Fibroblast of lung (primary cell): ENCODE measurements around the gene KIAA1671. TPM values are rescaled to one million over a fixed set of nuclear protein-coding genes. Genes with fewer than 3 reads are reported as not detected.

Experiments used
- DNase-seq, 2 donors: peaks; one replicate each; pipeline versions ENCODE4 v3.0.0 to v3.0.0-alpha.2; 2010; ENCODE audit warnings: low read depth in 2 of 2
- H2AFZ ChIP-seq: 2 replicates; pipeline ENCODE4 v1.5.1; 2012; ENCODE audit warnings: low read length, control low read depth, inconsistent platforms
- H3K27ac ChIP-seq: 2 replicates; pipeline ENCODE4 v1.5.1; 2011; ENCODE audit warnings: low read length, control low read depth; ENCODE audit not compliant: insufficient read depth
- H3K27me3 ChIP-seq: 2 replicates; pipeline ENCODE4 v1.5.1; 2011; ENCODE audit warnings: mild to moderate bottlenecking, low read length; ENCODE audit not compliant: control insufficient read depth, insufficient read depth
- H3K36me3 ChIP-seq: 2 replicates; pipeline ENCODE4 v1.5.1; 2011; ENCODE audit warnings: low read length; ENCODE audit not compliant: control insufficient read depth, insufficient read depth
- H3K4me1 ChIP-seq: 2 replicates; pipeline ENCODE4 v1.5.1; 2011; ENCODE audit warnings: low read length; ENCODE audit not compliant: control insufficient read depth, insufficient read depth; ENCODE audit errors: extremely low read depth
- H3K4me2 ChIP-seq: 2 replicates; pipeline ENCODE4 v1.5.1; 2011; ENCODE audit warnings: low read length, control low read depth; ENCODE audit not compliant: insufficient read depth; ENCODE audit errors: extremely low read depth
- H3K4me3 ChIP-seq, 4 experiments: fragments of 200-600 bp in 1 of 4; sonication (generic) in 1 of 4; replicated peaks in 1 of 4; 2 replicates each; pipeline ENCODE4 v1.5.1; 2011 to 2016; ENCODE audit warnings: low read length in 4 of 4, low read depth in 3 of 4, mild to moderate bottlenecking in 3 of 4, control low read depth in 2 of 4, inconsistent platforms in 1 of 4, mixed read lengths in 1 of 4; ENCODE audit not compliant: insufficient read depth in 1 of 4; ENCODE audit errors: control extremely low read depth in 1 of 4
- H3K79me2 ChIP-seq: 2 replicates; pipeline ENCODE4 v1.5.1; 2012; ENCODE audit warnings: mild to moderate bottlenecking, low read length, inconsistent platforms; ENCODE audit not compliant: control insufficient read depth, insufficient read depth
- H3K9ac ChIP-seq: 2 replicates; pipeline ENCODE4 v1.5.1; 2011; ENCODE audit warnings: mild to moderate bottlenecking, low read length, control low read depth; ENCODE audit not compliant: insufficient read depth
- H3K9me3 ChIP-seq: 2 replicates; pipeline ENCODE4 v1.5.1; 2012; ENCODE audit warnings: low read depth, low read length; ENCODE audit not compliant: control insufficient read depth, insufficient read depth
- H4K20me1 ChIP-seq: 2 replicates; pipeline ENCODE4 v1.5.1; 2011; ENCODE audit warnings: low read length; ENCODE audit not compliant: control insufficient read depth, insufficient read depth; ENCODE audit errors: extremely low read depth
- CTCF ChIP-seq, 2 donors: IDR thresholded peaks in 1 of 2; conservative IDR thresholded peaks in 1 of 2; 1 replicate in 1 of 2; 2 replicates in 1 of 2; pipeline ENCODE4 v1.5.1; 2011 to 2012; ENCODE audit warnings: low read length in 2 of 2, control low read depth in 1 of 2, inconsistent platforms in 1 of 2, low read depth in 1 of 2, mild to moderate bottlenecking in 1 of 2
- EZH2 ChIP-seq: IDR thresholded peaks from 2 replicates; pipeline ENCODE4 v1.5.1; 2012; ENCODE audit warnings: low read length, control low read depth, mild to moderate bottlenecking; ENCODE audit errors: missing control alignments
- polyA plus RNA-seq, 2 donors: library from polyadenylated mRNA; depleted of rRNA in 1 of 2; stranded (reverse) in 1 of 2; unstranded in 1 of 2; fragments of >200 nt; gene quantifications; 2 replicates each; pipeline ENCODE4 v1.2.1, GENCODE V29; 2011 to 2012; ENCODE audit warnings: missing spikeins in 1 of 2
- total RNA-seq: library from RNA; depleted of rRNA; stranded (reverse); fragments of >200 nt; gene quantifications from 2 replicates; pipeline ENCODE4 v1.2.1, GENCODE V29; 2014

Gene KIAA1671
- total and polyA plus RNA-seq, 2 donors (not counting 1 experiment from before 2014, with no cell fraction given) = 0.34 to 1.3 TPM

GRCh38 chr22:25199731-25200520 lies 247.4 kb downstream of the KIAA1671 start, which contains the start of gene CRYBB3:
Gene CRYBB3, plus strand, starts transcription at chr22:25199858. Its CDS starts 1,539 bp downstream, at chr22:25201397.
- Histone ChIP-seq H3K27ac (no peak within 1 kb of the TSS), H3K27me3 (no peaks in the 10 kb centered on the region), H3K4me2 (no peak within 1 kb of the TSS), H3K4me1 (no peaks in the 10 kb centered on the region), H3K9ac (no peak within 1 kb of the TSS), H2AFZ (no peak within 1 kb of the TSS), H3K79me2 (no peaks in the 10 kb centered on the region), H4K20me1 (no peaks in the 10 kb centered on the region), H3K4me3 (no peak within 1 kb of the TSS), H3K9me3 (no peaks in the 10 kb centered on the region), H3K36me3 (no peaks in the 10 kb centered on the region)
- TF ChIP-seq CTCF (conservative IDR thresholded peaks at IDR 0.05 in 1 of 2, IDR thresholded peaks at IDR 0.05 in 1 of 2; ENCODE audit: low read depth in 1 of 2, low read length in 2 of 2) = no peak
- no peak for TF ChIP-seq EZH2
- no peak for DNase-seq

- Histone ChIP-seq H2AFZ (no peak overlapping the region), H3K4me3 (no peak overlapping the region), H3K36me3 (no peaks in the 10 kb centered on the region), H3K27me3 (no peaks in the 10 kb centered on the region), H3K79me2 (no peaks in the 10 kb centered on the region), H4K20me1 (no peaks in the 10 kb centered on the region), H3K9me3 (no peaks in the 10 kb centered on the region), H3K27ac (no peak overlapping the region), H3K4me1 (no peaks in the 10 kb centered on the region), H3K9ac (no peak overlapping the region), H3K4me2 (no peak overlapping the region)
- TF ChIP-seq EZH2 (no peak), CTCF (conservative IDR thresholded peaks at IDR 0.05 in 1 of 2, IDR thresholded peaks at IDR 0.05 in 1 of 2; ENCODE audit: low read depth in 1 of 2, low read length in 2 of 2) (no peak)
- no peak for DNase-seq
Observed at GRCh38 chr22:25200967-25201366, 248.5 kb downstream of the KIAA1671 start.

GRCh38 chr22:25201557-25202273 lies 249.2 kb downstream of the KIAA1671 start:
- Histone ChIP-seq H2AFZ (no peak overlapping the region), H3K9ac (no peak overlapping the region), H3K27ac (no peak overlapping the region), H4K20me1 (no peaks in the 10 kb centered on the region), H3K27me3 (no peaks in the 10 kb centered on the region), H3K36me3 (no peaks in the 10 kb centered on the region), H3K4me2 (no peak overlapping the region), H3K4me3 (no peak overlapping the region), H3K9me3 (no peaks in the 10 kb centered on the region), H3K79me2 (no peaks in the 10 kb centered on the region), H3K4me1 (no peaks in the 10 kb centered on the region)
- no peak for DNase-seq
- no peak for TF ChIP-seq EZH2
- TF ChIP-seq CTCF (conservative IDR thresholded peaks at IDR 0.05 in 1 of 2, IDR thresholded peaks at IDR 0.05 in 1 of 2; ENCODE audit: low read depth in 1 of 2, low read length in 2 of 2) = no peak
